DND-41 (cell line): ENCODE data around the gene TIE1.

Source experiments
- ATAC-seq: fragments of 200-7000 bp; cut with Tn5 transposase; 3 replicates; pipeline ENCODE4 v1.9.1; 2021; ENCODE audit warnings: low read depth; ENCODE audit not compliant: insufficient read depth
- DNase-seq: peaks from one replicate; pipeline ENCODE4 v3.0.0-alpha.2; 2020
- H2AFZ ChIP-seq: 2 replicates; pipeline ENCODE4 v1.6.0; 2012; ENCODE audit warnings: low read depth, low read length
- H3K27ac ChIP-seq: 2 replicates; pipeline ENCODE4 v1.5.1; 2012; ENCODE audit warnings: low read length, inconsistent platforms
- H3K27me3 ChIP-seq: fragments of 200-600 bp; sonication (generic); 2 replicates; pipeline ENCODE4 v1.6.0; 2012; ENCODE audit warnings: low read length, mild to moderate bottlenecking, inconsistent platforms; ENCODE audit not compliant: insufficient read depth, poor library complexity
- H3K36me3 ChIP-seq: 2 replicates; pipeline ENCODE4 v1.5.1; 2012; ENCODE audit warnings: low read length, inconsistent platforms; ENCODE audit not compliant: insufficient read depth
- H3K4me1 ChIP-seq: 2 replicates; pipeline ENCODE4 v1.5.1; 2012; ENCODE audit warnings: mild to moderate bottlenecking, low read length; ENCODE audit not compliant: insufficient read depth
- H3K4me2 ChIP-seq: 2 replicates; pipeline ENCODE4 v1.6.0; 2012; ENCODE audit warnings: mild to moderate bottlenecking, moderate library complexity, low read length, inconsistent platforms; ENCODE audit not compliant: insufficient read depth
- H3K4me3 ChIP-seq, 2 experiments: fragments of 200-600 bp in 1 of 2; shearing (Covaris generic) in 1 of 2; 2 replicates each; pipeline ENCODE4 v1.5.1; 2012 to 2016; ENCODE audit warnings: inconsistent platforms in 2 of 2, low read length in 2 of 2, mild to moderate bottlenecking in 2 of 2, low read depth in 1 of 2, moderate library complexity in 1 of 2
- H3K79me2 ChIP-seq: 2 replicates; pipeline ENCODE4 v1.6.0; 2012; ENCODE audit warnings: low read length, inconsistent platforms; ENCODE audit not compliant: insufficient read depth
- H3K9ac ChIP-seq: 2 replicates; pipeline ENCODE4 v1.6.0; 2012; ENCODE audit warnings: low read depth, mild to moderate bottlenecking, inconsistent platforms, low read length, moderate library complexity
- H3K9me3 ChIP-seq: 2 replicates; pipeline ENCODE4 v1.5.1; 2012; ENCODE audit warnings: low read length, moderate library complexity, mild to moderate bottlenecking, inconsistent platforms; ENCODE audit not compliant: insufficient read depth, severe bottlenecking
- H4K20me1 ChIP-seq: 2 replicates; pipeline ENCODE4 v1.6.0; 2012; ENCODE audit warnings: low read length; ENCODE audit not compliant: insufficient read depth
- CTCF ChIP-seq: IDR thresholded peaks from 2 replicates; pipeline ENCODE4 v1.5.1; 2012; ENCODE audit warnings: borderline replicate concordance, low read length, moderate library complexity, mild to moderate bottlenecking; ENCODE audit not compliant: poor library complexity, severe bottlenecking; ENCODE audit errors: extremely low read depth
- EZH2 ChIP-seq: IDR thresholded peaks from 3 replicates; pipeline ENCODE4 v1.6.1; 2012; ENCODE audit warnings: borderline replicate concordance, low read depth, mild to moderate bottlenecking, moderate library complexity, low read length, inconsistent platforms; ENCODE audit not compliant: severe bottlenecking

Gene TIE1

DNA sequence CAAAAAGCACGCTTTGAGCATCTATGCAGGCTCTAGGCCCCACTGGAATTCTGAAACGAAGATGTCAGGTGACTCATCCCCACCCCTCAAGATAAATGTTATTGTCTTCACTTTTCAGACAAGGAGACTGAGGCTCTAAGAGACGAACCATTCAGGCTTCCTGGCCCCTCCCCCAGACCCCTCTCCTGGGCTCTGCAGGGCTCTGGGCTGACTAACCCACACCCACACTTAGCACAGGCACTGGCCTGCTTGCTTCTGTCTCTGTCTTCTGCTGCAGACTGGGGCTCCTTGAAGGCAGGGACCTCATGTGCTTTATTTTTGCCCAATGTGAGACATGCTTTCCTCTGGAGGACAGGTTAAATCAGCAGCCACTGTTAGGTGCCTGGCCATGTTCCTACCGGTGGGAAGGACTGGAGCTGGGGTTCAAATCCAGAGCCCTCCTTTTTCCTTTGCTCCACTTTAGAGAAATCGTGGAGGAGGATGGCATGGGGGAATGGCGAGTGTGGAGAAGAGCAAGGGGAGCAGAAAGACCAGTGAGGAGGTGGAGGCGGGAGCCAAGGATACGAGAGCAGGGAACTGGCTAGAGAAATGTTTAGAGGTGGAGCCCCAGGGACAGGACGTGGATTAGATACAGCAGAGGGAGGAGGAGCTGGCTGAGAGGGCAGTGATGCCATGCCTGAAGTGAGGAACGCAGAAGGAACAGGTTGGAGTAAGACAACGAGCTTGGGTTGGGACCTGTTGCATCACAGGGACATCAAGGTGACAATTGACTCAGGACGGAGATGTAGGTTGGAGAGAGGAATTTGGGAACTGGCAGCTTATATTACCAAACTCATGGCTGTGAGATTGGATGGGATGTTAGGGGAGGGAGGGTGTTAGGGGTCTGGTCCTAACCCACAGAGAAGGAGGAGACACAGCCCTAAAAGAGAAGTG, 29.3 kb upstream of the TIE1 start:
- peaks cover 13% of the 10 kb centered on the region for H3K4me1 ChIP-seq
- TF ChIP-seq CTCF (no peak), EZH2 (no peak)
- no peak overlapping the region for H3K9ac ChIP-seq

DNA sequence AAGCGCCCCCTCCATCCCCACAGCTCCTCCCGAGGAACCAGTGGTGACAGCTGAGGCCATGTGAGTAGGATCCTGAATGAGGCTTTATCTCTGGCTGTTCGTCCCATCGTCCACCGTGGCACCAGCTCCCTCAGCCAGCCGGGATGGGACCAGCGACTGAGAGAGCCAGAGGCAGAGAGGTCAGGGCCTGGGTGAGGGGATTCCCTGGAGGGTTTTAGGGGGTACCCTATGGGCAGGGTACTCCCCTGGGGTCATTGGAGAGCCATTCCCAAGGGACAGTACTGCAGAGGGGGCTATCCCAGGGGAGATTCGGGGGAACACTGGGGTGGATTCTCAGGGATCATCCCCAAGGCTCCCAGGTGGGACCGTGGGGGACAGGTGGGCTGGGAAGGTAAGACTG, 28.6 kb upstream of the TIE1 start:
- no peaks in the 10 kb centered on the region for H3K36me3 ChIP-seq
- peaks cover 8% of the 10 kb centered on the region for H3K9me3 ChIP-seq
- peaks cover 13% of the 10 kb centered on the region for H3K4me1 ChIP-seq
- H3K9ac ChIP-seq: no peak overlapping the region
- no peak for TF ChIP-seq EZH2
- no peak for TF ChIP-seq CTCF
- ATAC-seq (no peak), DNase-seq (no peak)
- no peak overlapping the region for H2AFZ ChIP-seq
- H3K27me3 ChIP-seq: no peaks in the 10 kb centered on the region
- no peaks in the 10 kb centered on the region for H4K20me1 ChIP-seq
- no peaks in the 10 kb centered on the region for H3K79me2 ChIP-seq
- H3K4me2 ChIP-seq: no peak overlapping the region
- no peak overlapping the region for H3K4me3 ChIP-seq
- H3K27ac ChIP-seq: no peak overlapping the region

More for the DNA sequence above, 29.3 kb upstream of the TIE1 start:
- H2AFZ ChIP-seq: no peak overlapping the region
- DNase-seq (no peak), ATAC-seq (no peak)
- H3K4me3 ChIP-seq: no peak overlapping the region
- H3K4me2 ChIP-seq: no peak overlapping the region
- H3K27ac ChIP-seq: no peak overlapping the region
- no peaks in the 10 kb centered on the region for H3K36me3 ChIP-seq
- no peaks in the 10 kb centered on the region for H3K79me2 ChIP-seq
- H3K9me3 ChIP-seq: peaks cover 8% of the 10 kb centered on the region
- no peaks in the 10 kb centered on the region for H4K20me1 ChIP-seq
- no peaks in the 10 kb centered on the region for H3K27me3 ChIP-seq

GRCh38 chr1:43272576-43273571, 27.9 kb upstream of the TIE1 start:
- Histone ChIP-seq H3K36me3 (no peaks in the 10 kb centered on the region), H3K9me3 (peaks cover 8% of the 10 kb centered on the region), H3K4me1 (peaks cover 13% of the 10 kb centered on the region), H3K27me3 (no peaks in the 10 kb centered on the region), H4K20me1 (no peaks in the 10 kb centered on the region), H3K27ac (no peak overlapping the region), H2AFZ (no peak overlapping the region), H3K4me3 (no peak overlapping the region), H3K4me2 (no peak overlapping the region), H3K79me2 (no peaks in the 10 kb centered on the region), H3K9ac (no peak overlapping the region)
- DNase-seq (no peak), ATAC-seq (no peak)
- TF ChIP-seq CTCF (no peak), EZH2 (no peak)
